ENCODE results near the gene CYS1.
A peak's percentile ranks its signal among the peaks of the same experiment; 100 is the strongest.
"Not testable (repeated sequence)": the region's sequence is repeated elsewhere in the genome, so short reads cannot be mapped to it uniquely, and the experiment has no call there.

CYS1 gene

GRCh38 chr2:10109311-10109710 is 29.1 kb upstream of the CYS1 start:
- no peak for FAIRE-seq
- TF ChIP-seq POLR2A (IDR thresholded peaks at IDR 0.05; ENCODE audit: low read depth, low read length) = no peak

GRCh38 chr2:10104906-10105305 is 24.7 kb upstream of the CYS1 start:
- not testable (repeated sequence) for DNase-seq (ENCODE audit: insufficient read length, low spot score); FAIRE-seq

More at GRCh38 chr2:10109311-10109710, 29.1 kb upstream of the CYS1 start:
- DNase-seq (ENCODE audit: insufficient read length, low spot score) = no peak

GRCh38 chr2:10103179-10103578 is 23.0 kb upstream of the CYS1 start:
- no peak for DNase-seq (ENCODE audit: insufficient read length, low spot score)
- no peak for TF ChIP-seq POLR2A (IDR thresholded peaks at IDR 0.05; ENCODE audit: low read depth, low read length)
- no peak for FAIRE-seq

DNA sequence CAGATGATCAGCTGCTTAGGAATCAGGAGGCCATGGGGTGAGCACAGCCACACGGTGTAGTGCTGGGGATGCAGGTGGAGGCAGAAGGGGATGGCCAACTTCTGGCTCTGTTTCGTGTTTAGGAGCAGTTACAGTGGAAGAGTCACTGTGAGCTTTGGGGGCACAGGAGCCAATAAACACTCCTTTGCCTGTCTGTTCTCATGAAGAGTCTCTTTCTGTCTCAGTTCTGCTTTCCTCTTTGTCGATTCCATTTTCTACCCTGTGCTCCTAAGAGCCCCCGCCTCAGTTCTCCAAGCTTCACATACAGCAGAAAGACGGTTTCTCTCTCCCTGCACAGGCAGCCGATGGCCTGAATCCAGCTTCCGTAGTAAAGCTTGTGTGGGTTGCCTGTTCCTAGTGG is 21.3 kb upstream of the CYS1 start:
- DNase-seq (ENCODE audit: insufficient read length, low spot score) = no peak
- no peak for TF ChIP-seq POLR2A (IDR thresholded peaks at IDR 0.05; ENCODE audit: low read depth, low read length)
- no peak for FAIRE-seq

GRCh38 chr2:10097352-10098148 is 17.3 kb upstream of the CYS1 start:
- no peak for TF ChIP-seq POLR2A (IDR thresholded peaks at IDR 0.05; ENCODE audit: low read depth, low read length)
- peak; percentile 94 for DNase-seq (ENCODE audit: insufficient read length, low spot score)
- no peak for FAIRE-seq

DNA sequence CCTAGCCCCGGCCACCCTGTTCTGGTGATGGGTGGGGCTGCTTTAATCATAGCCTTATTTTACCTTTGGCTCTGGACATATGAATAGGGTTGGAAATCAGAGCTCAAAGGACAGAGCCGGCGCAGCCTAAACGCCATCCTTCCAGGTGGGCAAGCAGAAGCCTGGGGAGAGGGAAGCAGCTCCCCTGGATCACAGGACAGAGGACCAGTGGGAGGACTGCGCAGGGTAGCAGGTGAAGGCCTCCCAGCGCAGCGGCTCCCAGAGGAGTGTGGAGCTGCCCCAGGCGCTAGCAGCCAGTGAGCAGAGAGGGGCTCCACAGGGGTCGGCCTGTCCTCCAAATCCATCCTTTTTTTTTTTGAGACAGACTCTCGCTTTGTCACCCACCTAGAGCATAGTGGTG is 16.4 kb upstream of the CYS1 start:
- FAIRE-seq = no peak
- no peak for TF ChIP-seq POLR2A (IDR thresholded peaks at IDR 0.05; ENCODE audit: low read depth, low read length)

DNA sequence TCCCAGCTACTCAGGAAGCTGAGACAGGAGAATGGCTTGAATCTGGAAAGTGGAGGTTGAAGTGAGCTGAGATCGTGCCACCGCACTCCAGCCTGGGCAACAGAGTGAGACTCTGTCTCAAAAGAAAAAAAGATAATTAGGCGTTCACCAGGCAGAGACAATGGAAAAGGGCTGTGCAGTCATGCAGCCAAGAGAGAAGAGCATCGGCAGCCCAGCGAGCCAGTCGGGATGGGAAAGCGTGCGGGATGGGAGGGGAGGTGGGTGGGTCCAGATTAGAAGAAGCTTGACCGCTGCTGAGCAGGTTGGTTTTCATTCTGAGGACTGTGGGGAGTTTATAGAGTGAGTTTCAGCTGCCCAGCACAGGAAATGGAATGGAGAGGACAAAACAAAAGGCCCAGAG is 15.0 kb upstream of the CYS1 start:
- FAIRE-seq = no peak
- TF ChIP-seq POLR2A (IDR thresholded peaks at IDR 0.05; ENCODE audit: low read depth, low read length) = no peak
- DNase-seq (ENCODE audit: insufficient read length, low spot score) = no peak

More for the DNA sequence above, 16.4 kb upstream of the CYS1 start:
- no peak for DNase-seq (ENCODE audit: insufficient read length, low spot score)

GRCh38 chr2:10094271-10094814 is 14.1 kb upstream of the CYS1 start:
- DNase-seq (ENCODE audit: insufficient read length, low spot score) (no peak), FAIRE-seq (no peak)
- no peak for TF ChIP-seq POLR2A (IDR thresholded peaks at IDR 0.05; ENCODE audit: low read depth, low read length)

GRCh38 chr2:10091889-10092244 is 11.7 kb upstream of the CYS1 start:
- DNase-seq (ENCODE audit: insufficient read length, low spot score); FAIRE-seq: not testable (repeated sequence)

DNA sequence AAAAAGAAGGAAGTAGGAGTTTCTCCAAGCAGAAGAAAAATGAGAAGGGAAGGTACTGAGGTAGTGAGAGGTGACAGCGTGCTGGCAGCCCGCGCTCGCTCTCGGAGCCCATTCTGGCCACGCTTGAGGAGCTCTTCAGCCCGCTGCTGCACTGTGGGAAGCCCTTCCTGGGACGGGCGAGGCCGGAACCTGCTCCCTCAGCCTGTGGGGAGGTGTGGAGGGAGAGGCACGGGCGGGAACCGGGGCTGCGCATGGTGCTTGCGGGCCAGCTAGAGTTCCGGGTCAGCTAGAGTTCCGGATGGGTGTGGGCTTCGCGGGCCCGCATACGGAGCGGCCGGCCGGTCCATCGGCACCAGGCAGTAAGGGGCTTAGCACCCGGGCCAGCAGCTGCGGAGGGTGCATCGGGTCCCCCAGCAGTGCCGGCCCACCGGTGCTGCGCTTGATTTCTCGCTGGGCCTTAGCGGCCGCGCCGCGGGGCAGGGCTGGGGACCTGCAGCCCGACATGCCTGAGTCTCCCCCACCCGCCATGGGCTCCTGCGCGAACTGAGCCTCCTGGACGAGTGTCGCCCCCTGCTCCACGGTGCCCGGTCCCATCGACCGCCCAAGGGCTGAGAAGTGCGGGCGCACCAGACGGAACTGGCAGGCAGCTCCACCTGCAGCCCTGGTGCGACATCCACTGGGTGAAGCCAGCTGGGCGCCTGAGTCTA is 11.1 kb upstream of the CYS1 start:
- TF ChIP-seq POLR2A (IDR thresholded peaks at IDR 0.05; ENCODE audit: low read depth, low read length) = no peak
- no peak for DNase-seq (ENCODE audit: insufficient read length, low spot score)
- no peak for FAIRE-seq

DNA sequence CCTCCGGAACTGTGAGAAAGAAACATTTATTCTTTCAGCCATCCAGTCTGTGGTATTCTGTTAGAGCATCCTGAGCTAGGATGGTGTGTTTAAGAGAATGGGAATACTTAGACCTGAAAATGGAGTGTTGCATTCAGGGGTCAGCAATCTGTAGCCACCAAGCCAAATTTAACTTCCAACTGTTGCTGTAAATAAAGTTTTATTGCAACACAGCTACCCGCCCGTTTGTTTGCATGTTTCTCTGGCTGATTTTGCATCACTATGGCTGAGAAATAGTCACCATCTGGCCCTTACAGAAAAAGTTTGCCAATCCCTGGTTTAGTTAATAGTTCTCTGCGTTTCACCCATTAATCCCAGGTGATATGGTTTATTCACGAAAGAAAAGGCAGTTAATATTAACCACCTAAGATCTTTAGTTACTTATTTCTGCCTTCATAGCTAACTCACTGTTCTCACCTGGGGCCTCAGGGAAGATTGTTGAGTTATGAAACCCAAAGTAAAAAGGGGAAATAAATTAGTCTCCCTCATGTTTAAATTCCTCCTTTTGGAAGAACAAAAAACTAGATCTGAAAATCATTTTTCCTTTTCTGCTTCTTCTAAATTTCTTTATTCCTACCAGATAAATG is 9.5 kb upstream of the CYS1 start:
- TF ChIP-seq POLR2A (IDR thresholded peaks at IDR 0.05; ENCODE audit: low read depth, low read length) = no peak
- DNase-seq (ENCODE audit: insufficient read length, low spot score) (no peak), FAIRE-seq (no peak)

DNA sequence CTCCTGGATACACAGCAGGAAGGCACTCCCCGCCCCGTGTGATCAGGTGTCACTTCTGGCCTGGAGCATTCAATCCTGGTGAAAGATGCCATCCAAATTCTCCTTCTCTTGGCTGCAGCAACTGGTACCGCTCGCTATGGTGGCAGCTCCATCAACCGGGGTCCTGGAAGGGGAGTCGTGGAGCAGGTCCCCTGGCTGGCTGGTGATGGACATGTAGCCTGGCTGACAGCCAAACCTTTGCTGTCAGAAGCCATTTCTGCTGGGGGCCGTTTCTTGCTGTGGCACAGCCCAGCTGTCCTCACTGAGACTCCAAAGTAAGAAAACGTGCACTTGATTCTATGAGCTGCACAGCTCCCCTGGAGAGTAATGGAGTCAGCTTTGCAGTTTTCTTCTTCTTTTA is 7.1 kb upstream of the CYS1 start:
- DNase-seq (ENCODE audit: insufficient read length, low spot score) (no peak), FAIRE-seq (no peak)
- no peak for TF ChIP-seq POLR2A (IDR thresholded peaks at IDR 0.05; ENCODE audit: low read depth, low read length)

DNA sequence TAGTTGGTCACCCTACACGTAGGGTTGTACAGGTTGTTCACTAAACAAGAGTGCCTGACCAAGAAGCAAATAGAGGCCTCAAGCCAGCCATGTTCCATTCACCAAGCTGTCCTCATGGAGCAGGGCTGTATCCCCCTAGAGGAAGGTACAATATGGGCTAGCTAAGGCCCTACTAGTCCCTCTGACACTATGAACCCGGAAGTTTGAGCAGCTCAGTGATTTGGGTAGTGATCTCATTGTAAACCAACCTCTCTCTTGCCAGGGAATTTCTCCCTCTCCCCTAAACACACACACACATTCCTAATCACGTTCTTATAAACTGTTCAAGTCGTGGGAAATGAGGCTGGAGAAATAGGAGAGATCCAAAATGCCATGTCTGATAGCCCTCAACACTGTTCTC is 6.7 kb upstream of the CYS1 start:
- DNase-seq (ENCODE audit: insufficient read length, low spot score) (no peak), FAIRE-seq (no peak)
- no peak for TF ChIP-seq POLR2A (IDR thresholded peaks at IDR 0.05; ENCODE audit: low read depth, low read length)

DNA sequence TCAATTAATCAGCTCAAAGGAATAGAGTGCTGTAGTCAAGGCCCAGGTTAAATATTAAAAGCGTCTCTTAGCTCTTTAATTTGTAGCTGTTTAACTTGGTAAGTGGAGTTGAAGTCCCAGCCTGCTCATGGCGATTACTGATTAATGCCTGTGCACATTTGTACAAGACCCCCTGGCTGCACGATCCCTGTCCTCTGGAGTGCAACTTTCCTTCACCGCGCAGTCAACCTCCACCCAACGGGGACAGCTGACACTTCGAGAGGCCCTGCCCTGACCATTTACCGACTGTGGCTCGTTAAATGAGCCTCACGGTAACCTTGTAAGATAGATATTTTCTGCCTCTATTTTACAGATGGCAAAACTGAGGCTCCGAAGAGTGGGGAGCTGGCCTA is 5.5 kb upstream of the CYS1 start:
- DNase-seq (ENCODE audit: insufficient read length, low spot score) (no peak), FAIRE-seq (no peak)
- TF ChIP-seq POLR2A (IDR thresholded peaks at IDR 0.05; ENCODE audit: low read depth, low read length) = no peak
